GM21390 (cell line): ENCODE measurements around the gene TSEN54.
"Not testable (repeated sequence)": the region's sequence is repeated elsewhere in the genome, so short reads cannot be mapped to it uniquely, and the experiment has no call there.

ENCODE experiments used
- ATAC-seq: cut with Tn5 transposase; IDR thresholded peaks from one replicate; pipeline ENCODE4 v1.9.1; 2021; ENCODE audit not compliant: unreplicated experiment

Gene TSEN54

GRCh38 chr17:75516255-75516618, at the start of gene TSEN54:
TSS of gene TSEN54 (plus strand) at chr17:75516528. CDS start at chr17:75516561, 33 bp downstream.
- ATAC-seq, result peak; percentile 61

- ATAC-seq, result no peak
Observed at GRCh38 chr17:75468291-75468754, 48.0 kb upstream of the TSEN54 start.

GRCh38 chr17:75468779-75469373, 47.5 kb upstream of the TSEN54 start:
- ATAC-seq, result no peak

- ATAC-seq, result no peak
Observed at GRCh38 chr17:75471207-75471606, 45.1 kb upstream of the TSEN54 start.

- no peak for ATAC-seq
Observed at GRCh38 chr17:75472119-75472518, 44.2 kb upstream of the TSEN54 start.

- no peak for ATAC-seq
Observed at GRCh38 chr17:75473246-75473645, 43.1 kb upstream of the TSEN54 start.

GRCh38 chr17:75474736-75475135, 41.6 kb upstream of the TSEN54 start:
- no peak for ATAC-seq

- ATAC-seq, result no peak
Observed at GRCh38 chr17:75475144-75475835, 41.0 kb upstream of the TSEN54 start.

- ATAC-seq, result no peak
Observed at GRCh38 chr17:75475851-75476250, 40.5 kb upstream of the TSEN54 start.

- no peak for ATAC-seq
Observed at GRCh38 chr17:75476271-75476671, 40.1 kb upstream of the TSEN54 start.

- ATAC-seq, result no peak
Observed at GRCh38 chr17:75476752-75477489, 39.4 kb upstream of the TSEN54 start.

- not testable (repeated sequence) for ATAC-seq
Observed at GRCh38 chr17:75477490-75477862, 38.9 kb upstream of the TSEN54 start.

GRCh38 chr17:75478508-75478907, 37.8 kb upstream of the TSEN54 start:
- no peak for ATAC-seq

GRCh38 chr17:75480281-75480680, 36.0 kb upstream of the TSEN54 start:
- ATAC-seq, result no peak

- ATAC-seq, result no peak
Observed at GRCh38 chr17:75481194-75482068, 34.9 kb upstream of the TSEN54 start.

GRCh38 chr17:75482098-75482942, 34.0 kb upstream of the TSEN54 start:
- no peak for ATAC-seq

GRCh38 chr17:75485688-75486087, 30.6 kb upstream of the TSEN54 start:
- ATAC-seq, result no peak

GRCh38 chr17:75486151-75486550, 30.2 kb upstream of the TSEN54 start:
- no peak for ATAC-seq

GRCh38 chr17:75486951-75487350, 29.4 kb upstream of the TSEN54 start:
- ATAC-seq, result no peak

GRCh38 chr17:75487351-75488070, 28.8 kb upstream of the TSEN54 start:
- ATAC-seq, result no peak
